VCaP (cell line): ENCODE results near the gene RALB.
"Not testable (repeated sequence)": the region's sequence is repeated elsewhere in the genome, so short reads cannot be mapped to it uniquely, and the experiment has no call there.

ENCODE experiments used
- H3K27ac ChIP-seq: fragments of 450-650 bp; 2 replicates; pipeline ENCODE4 v1.5.1; 2017
- CTCF ChIP-seq: fragments of 450-650 bp; conservative IDR thresholded peaks from 2 replicates; pipeline ENCODE4 v1.5.1; 2017; ENCODE audit warnings: mild to moderate bottlenecking, moderate library complexity

Gene RALB

GRCh38 chr2:120316528-120317179, 64.0 kb downstream of the RALB start:
- no peak overlapping the region for H3K27ac ChIP-seq
- no peak for TF ChIP-seq CTCF

GRCh38 chr2:120317180-120317533, 64.5 kb downstream of the RALB start:
- no peak overlapping the region for H3K27ac ChIP-seq
- no peak for TF ChIP-seq CTCF

GRCh38 chr2:120317916-120318315, 65.3 kb downstream of the RALB start:
- H3K27ac ChIP-seq, result no peak overlapping the region
- TF ChIP-seq CTCF, result no peak

GRCh38 chr2:120318626-120319025, 66.0 kb downstream of the RALB start:
- TF ChIP-seq CTCF, result no peak
- no peak overlapping the region for H3K27ac ChIP-seq

- TF ChIP-seq CTCF, result no peak
- no peak overlapping the region for H3K27ac ChIP-seq
Measured at GRCh38 chr2:120319123-120319522, 66.5 kb downstream of the RALB start.

GRCh38 chr2:120319686-120320317, 67.2 kb downstream of the RALB start:
- TF ChIP-seq CTCF, result no peak

GRCh38 chr2:120320318-120320851, 67.7 kb downstream of the RALB start:
- no peak overlapping the region for H3K27ac ChIP-seq
- no peak for TF ChIP-seq CTCF

More at GRCh38 chr2:120319686-120320317, 67.2 kb downstream of the RALB start:
- H3K27ac ChIP-seq, result no peak overlapping the region

GRCh38 chr2:120320887-120321556, 68.4 kb downstream of the RALB start:
- H3K27ac ChIP-seq, result not testable (repeated sequence)
